Nephron progenitor cell (in vitro differentiated cells): ENCODE results near the gene COL27A1.

Source experiments
- DNase-seq: peaks from one replicate; pipeline ENCODE4 v3.0.0; 2021
- H3K27ac Mint-ChIP-seq: 2 replicates; pipeline ENCODE4 v1.8.0; 2021; ENCODE audit warnings: mild to moderate bottlenecking, moderate library complexity, mixed read lengths
- H3K27me3 Mint-ChIP-seq: 2 replicates; pipeline ENCODE4 v1.8.0; 2021; ENCODE audit warnings: mild to moderate bottlenecking, low read depth, mixed read lengths; ENCODE audit not compliant: poor library complexity
- H3K36me3 Mint-ChIP-seq: 2 replicates; pipeline ENCODE4 v1.8.0; 2021; ENCODE audit warnings: low read depth, mixed read lengths
- H3K4me1 Mint-ChIP-seq: 2 replicates; pipeline ENCODE4 v1.8.0; 2021; ENCODE audit warnings: mixed read lengths
- H3K4me3 Mint-ChIP-seq: 2 replicates; pipeline ENCODE4 v1.8.0; 2021; ENCODE audit warnings: mild to moderate bottlenecking, moderate library complexity, mixed read lengths
- H3K9me3 Mint-ChIP-seq: 2 replicates; pipeline ENCODE4 v1.8.0; 2021; ENCODE audit warnings: mild to moderate bottlenecking, moderate library complexity, mixed read lengths
- TF ChIP-seq, protein P1 (sequence below): fragments of 200-600 bp; sonication (generic); IDR thresholded peaks from 2 replicates; pipeline ENCODE4 v1.5.0; 2021; ENCODE audit warnings: antibody characterized with exemption

Gene COL27A1

DNA sequence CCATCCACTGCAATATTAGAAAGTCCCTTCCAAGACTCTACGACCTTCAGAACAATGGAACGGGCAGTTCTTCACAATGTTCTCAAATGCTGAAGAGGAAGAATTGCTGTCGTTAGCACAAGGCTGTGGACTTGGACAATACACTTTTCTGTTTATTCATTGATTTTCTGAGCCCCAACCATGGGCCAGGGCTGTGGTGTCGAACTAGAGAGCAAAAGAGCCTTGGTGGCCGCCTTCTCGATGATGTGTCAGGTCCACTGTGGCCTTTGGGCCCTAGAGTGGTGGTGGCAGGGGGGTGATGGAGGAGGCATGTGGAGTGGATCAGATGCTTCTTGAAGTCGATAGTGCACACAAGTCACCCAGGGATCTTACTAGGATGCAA is 37.7 kb upstream of the COL27A1 start:
- no peak for DNase-seq
- Mint-ChIP-seq H3K4me1 (peaks cover 48% of the 10 kb centered on the region), H3K27me3 (peaks cover 24% of the 10 kb centered on the region), H3K36me3 (no peaks in the 10 kb centered on the region), H3K9me3 (no peaks in the 10 kb centered on the region), H3K27ac (no peak overlapping the region), H3K4me3 (no peak overlapping the region)
- TF ChIP-seq, protein P1, sequence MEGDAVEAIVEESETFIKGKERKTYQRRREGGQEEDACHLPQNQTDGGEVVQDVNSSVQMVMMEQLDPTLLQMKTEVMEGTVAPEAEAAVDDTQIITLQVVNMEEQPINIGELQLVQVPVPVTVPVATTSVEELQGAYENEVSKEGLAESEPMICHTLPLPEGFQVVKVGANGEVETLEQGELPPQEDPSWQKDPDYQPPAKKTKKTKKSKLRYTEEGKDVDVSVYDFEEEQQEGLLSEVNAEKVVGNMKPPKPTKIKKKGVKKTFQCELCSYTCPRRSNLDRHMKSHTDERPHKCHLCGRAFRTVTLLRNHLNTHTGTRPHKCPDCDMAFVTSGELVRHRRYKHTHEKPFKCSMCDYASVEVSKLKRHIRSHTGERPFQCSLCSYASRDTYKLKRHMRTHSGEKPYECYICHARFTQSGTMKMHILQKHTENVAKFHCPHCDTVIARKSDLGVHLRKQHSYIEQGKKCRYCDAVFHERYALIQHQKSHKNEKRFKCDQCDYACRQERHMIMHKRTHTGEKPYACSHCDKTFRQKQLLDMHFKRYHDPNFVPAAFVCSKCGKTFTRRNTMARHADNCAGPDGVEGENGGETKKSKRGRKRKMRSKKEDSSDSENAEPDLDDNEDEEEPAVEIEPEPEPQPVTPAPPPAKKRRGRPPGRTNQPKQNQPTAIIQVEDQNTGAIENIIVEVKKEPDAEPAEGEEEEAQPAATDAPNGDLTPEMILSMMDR, result no peak

DNA sequence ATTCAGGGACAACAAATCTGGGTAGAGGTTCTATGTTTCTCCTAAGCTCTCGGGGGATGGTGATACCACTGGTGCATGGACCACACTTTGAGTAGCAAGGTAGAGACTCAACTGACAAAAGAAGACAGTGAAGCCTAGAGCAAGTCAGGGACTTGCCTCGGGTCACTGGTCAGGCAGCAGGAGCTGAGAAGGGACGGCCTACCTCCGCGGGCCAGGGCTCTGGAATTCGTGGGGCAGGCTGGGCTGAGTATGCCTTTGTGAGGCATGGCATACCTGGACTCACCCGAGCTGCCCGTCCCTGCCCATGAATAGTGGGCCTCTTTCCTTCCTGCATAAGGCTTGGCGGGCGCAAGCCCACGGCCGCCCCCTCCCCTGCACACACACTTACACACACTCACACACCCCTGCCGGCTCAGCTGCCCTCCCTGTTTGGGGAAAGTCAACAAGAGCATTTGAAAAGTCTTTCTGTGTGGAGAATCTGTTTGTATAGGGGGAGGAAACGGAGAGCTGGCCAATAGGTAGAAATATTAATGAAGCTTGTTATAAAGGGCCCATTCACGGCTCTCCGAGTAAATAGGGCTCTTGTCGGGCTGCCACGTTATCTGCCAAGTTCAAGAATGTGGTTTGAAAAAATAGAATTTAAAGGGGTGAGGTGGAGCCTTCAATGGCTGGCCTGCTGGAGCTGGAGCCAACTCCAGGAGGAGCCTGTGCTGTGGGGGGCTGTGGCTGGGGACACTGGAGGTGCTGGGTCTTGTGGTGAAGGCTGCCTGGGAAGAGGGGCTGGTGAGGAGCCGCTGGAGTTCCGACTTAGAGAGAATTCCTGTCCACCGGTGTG is 37.1 kb upstream of the COL27A1 start:
- DNase-seq, result peak; percentile 45
- Mint-ChIP-seq H3K4me1 (peaks cover 53% of the 10 kb centered on the region), H3K36me3 (no peaks in the 10 kb centered on the region), H3K9me3 (no peaks in the 10 kb centered on the region), H3K27me3 (peaks cover 21% of the 10 kb centered on the region), H3K4me3 (no peak overlapping the region), H3K27ac (peak overlapping the region; percentile 39)
- TF ChIP-seq, protein P1, result no peak

DNA sequence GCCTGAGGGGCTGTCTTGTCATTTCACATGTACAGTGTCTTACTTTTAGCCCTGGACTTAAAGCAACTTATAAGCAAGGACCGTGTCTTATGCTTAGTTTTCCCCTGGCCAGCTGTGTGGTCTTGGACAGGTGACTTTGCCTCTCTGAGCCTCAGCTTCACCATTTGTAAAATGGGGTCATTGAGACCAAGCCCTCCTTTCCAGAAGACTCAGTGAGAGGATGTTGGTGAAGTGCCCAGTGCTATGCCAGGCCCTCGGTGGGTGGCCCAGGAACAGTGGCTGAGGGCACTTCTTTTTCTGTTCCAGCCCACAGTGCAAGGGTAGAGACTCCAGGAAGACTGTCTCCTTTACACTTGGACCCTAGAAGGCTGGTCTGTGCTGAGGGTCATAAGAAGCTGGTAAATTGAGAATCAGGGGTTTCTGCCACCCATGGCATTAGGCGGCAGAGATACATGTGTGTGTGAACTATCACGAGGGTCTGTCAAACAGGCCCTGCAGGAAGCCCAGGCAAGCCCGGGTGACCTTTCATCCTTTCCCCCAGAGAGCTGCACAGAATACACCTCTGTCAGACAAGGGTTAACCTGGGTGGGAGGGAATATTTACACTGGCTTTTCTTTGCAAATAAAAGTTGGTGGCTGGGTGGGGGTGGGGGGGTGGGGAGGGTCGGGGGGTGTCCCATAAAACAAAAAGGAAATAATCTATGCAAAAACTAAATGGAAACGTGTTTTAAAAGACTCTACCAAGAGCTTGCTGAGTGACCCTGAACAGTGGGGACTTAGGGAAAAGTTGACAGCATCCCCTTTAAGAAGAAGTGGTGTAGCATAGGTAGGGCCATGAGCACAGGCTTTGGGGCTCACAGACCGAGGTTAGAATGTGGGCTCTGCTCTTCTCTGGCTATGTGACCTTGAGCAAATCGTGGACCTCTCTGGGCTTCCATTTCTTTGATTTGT is 35.8 kb upstream of the COL27A1 start:
- H3K27me3 Mint-ChIP-seq, result peaks cover 14% of the 10 kb centered on the region
- H3K4me1 Mint-ChIP-seq, result peaks cover 62% of the 10 kb centered on the region
- no peak for DNase-seq
- H3K27ac Mint-ChIP-seq, result no peak overlapping the region
- TF ChIP-seq, protein P1, result no peak
- no peaks in the 10 kb centered on the region for H3K9me3 Mint-ChIP-seq
- H3K36me3 Mint-ChIP-seq, result no peaks in the 10 kb centered on the region
- H3K4me3 Mint-ChIP-seq, result no peak overlapping the region

DNA sequence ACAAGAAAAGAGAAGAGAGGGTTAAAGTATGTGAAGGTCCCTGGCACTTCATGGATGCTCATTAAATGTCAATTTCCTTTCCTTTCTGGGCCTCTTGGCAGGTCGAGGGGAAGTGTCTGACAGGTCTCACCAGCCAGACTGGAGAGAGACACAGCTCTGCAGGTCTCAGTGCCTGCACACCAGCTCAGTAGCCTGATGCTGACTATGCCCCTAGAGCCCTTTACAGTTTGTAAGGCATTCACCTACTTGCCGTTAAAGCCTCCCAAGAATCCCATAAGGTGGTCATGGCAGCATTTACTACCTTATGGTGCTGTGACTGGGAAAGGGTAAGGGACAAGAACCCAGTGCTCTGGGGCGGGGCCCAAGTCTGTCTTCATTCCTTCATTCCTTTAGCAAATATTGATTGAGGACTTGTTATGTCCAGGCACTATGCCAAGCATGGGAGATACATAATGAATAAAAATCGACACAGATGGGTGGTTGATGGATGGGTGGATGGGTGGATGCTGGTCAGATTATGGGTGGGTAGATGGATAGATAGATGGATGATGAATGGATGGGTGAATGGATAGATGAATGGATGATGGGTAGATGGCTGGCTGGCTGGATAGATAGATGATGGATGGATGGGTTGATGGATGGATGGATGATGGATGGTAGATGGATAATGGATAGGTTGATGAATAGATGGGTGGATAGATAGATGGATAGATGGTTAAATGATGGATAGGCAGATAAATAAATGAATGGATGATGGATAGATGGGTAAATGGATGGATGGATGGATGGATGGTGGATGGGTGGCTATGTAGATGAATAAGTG is 34.9 kb upstream of the COL27A1 start:
- no peak for DNase-seq
- no peaks in the 10 kb centered on the region for H3K36me3 Mint-ChIP-seq
- peaks cover 13% of the 10 kb centered on the region for H3K27me3 Mint-ChIP-seq
- TF ChIP-seq, protein P1, result no peak
- H3K27ac Mint-ChIP-seq, result no peak overlapping the region
- H3K4me3 Mint-ChIP-seq, result no peak overlapping the region
- peaks cover 71% of the 10 kb centered on the region for H3K4me1 Mint-ChIP-seq
- H3K9me3 Mint-ChIP-seq, result no peaks in the 10 kb centered on the region

DNA sequence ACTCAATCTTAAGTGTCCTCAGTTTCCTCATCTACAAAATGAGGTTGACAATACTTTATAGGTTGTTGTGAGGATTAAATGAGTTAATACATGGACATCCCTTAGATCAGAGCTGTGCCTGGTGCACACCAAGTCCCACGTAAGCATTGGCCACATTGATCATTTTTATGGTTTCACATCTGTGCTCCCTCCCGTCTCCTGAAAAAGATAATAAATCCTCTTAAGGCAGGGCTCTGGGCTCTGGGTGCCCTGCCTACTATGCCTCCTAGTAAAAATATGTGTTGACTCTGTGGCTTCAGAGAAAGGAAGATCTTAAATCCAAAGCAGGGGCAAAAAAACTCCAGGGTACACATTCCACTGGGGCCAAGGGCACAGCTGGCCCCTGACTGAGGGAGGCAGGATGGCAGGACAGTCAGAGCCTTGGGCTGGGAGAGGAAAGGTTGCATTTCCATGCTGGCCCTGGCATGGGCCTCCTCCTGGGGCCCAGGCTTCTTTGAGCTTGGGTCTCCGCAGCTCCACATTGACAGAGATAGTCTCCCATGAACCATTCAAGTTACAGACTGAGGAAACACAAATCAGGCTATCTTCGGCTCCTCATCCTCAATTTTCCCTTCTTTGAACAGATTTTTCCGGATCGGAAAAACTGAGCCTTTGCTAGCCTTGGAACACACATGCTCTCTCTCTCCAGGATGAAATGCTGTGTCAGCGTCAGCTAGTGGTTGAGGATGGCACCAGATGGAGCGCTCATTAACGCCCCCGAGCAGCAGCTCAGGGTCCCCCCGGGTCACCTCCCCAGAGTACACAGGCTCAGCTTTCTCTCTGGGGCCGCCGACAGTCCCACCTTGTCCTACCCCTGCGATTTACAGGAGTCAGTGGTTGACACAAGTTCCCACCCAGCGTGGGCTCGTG is 33.9 kb upstream of the COL27A1 start:
- no peaks in the 10 kb centered on the region for H3K36me3 Mint-ChIP-seq

More for the DNA sequence above, 33.9 kb upstream of the COL27A1 start:
- Mint-ChIP-seq H3K9me3 (no peaks in the 10 kb centered on the region), H3K4me1 (peaks cover 80% of the 10 kb centered on the region), H3K27me3 (peaks cover 9% of the 10 kb centered on the region), H3K27ac (peak overlapping the region; percentile 75), H3K4me3 (no peak overlapping the region)
- DNase-seq, result peak; percentile 25
- TF ChIP-seq, protein P1, result no peak
